CD1c-positive myeloid dendritic cell (primary cell): ENCODE measurements around the gene PLPPR3.
A peak's percentile ranks its signal among the peaks of the same experiment; 100 is the strongest.
"Not testable (repeated sequence)": the region's sequence is repeated elsewhere in the genome, so short reads cannot be mapped to it uniquely, and the experiment has no call there.

Source experiments
- DNase-seq: peaks from one replicate; pipeline ENCODE4 v3.0.0-alpha.2; 2016; ENCODE audit errors: extremely low spot score

PLPPR3 gene

GRCh38 chr19:854549-854948 lies 32.8 kb upstream of the PLPPR3 start:
- no peak for DNase-seq

- not testable (repeated sequence) for DNase-seq
Measured at GRCh38 chr19:853614-854220, 32.0 kb upstream of the PLPPR3 start.

GRCh38 chr19:853014-853585 lies 31.3 kb upstream of the PLPPR3 start:
- DNase-seq: no peak

GRCh38 chr19:852136-853013 lies 30.6 kb upstream of the PLPPR3 start, which contains the start of gene ELANE:
ELANE (plus strand) TSS chr19:852303; CDS start chr19:852329, 26 bp downstream.
- no peak for DNase-seq

GRCh38 chr19:850979-851335 lies 29.2 kb upstream of the PLPPR3 start:
- no peak for DNase-seq

- DNase-seq: peak; percentile 67
Measured at GRCh38 chr19:850221-850978, 28.6 kb upstream of the PLPPR3 start.

- not testable (repeated sequence) for DNase-seq
Measured at GRCh38 chr19:849195-849594, 27.4 kb upstream of the PLPPR3 start.

DNA sequence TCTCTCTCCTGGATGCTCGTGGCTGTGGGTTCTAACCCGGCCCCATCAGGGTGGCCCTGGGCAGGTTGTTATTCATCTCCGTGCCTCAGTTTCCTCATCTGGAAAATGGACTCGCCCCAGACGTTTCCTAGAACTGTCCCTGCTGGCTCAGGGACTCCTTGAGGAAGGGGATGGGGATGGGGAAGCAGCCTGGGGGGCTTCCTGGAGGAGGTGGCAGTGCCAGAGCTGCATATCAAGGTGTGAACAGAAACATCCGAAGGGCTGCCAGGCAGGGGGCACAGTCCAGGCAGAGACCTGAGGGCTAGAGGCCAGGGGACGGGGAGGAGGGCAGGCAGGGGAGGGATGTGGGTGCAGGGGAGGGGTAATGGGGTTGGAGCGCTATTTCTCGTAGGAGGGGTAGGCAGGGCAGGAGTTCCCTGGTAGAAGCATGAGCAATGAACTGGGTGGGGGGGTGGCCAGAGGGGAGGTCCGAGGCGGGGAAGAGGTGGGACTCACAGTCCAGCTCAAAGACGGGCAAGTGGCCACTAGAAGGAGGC lies 26.7 kb upstream of the PLPPR3 start:
- peak; percentile 37 for DNase-seq

GRCh38 chr19:845707-846521 lies 24.2 kb upstream of the PLPPR3 start:
- DNase-seq: no peak

GRCh38 chr19:844546-844971 lies 22.8 kb upstream of the PLPPR3 start:
- no peak for DNase-seq

- no peak for DNase-seq
Measured at GRCh38 chr19:843836-844545, 22.2 kb upstream of the PLPPR3 start.

GRCh38 chr19:843180-843835 lies 21.6 kb upstream of the PLPPR3 start:
- DNase-seq: peak; percentile 44

GRCh38 chr19:842802-843179 lies 21.0 kb upstream of the PLPPR3 start:
- not testable (repeated sequence) for DNase-seq

GRCh38 chr19:840519-841206 lies 18.9 kb upstream of the PLPPR3 start, which contains the start of gene PRTN3:
PRTN3 (plus strand) TSS chr19:840999; CDS start chr19:841009, 10 bp downstream.
- DNase-seq: peak; percentile 72

GRCh38 chr19:835210-835810 lies 13.6 kb upstream of the PLPPR3 start:
- DNase-seq: no peak

GRCh38 chr19:834216-834615 lies 12.5 kb upstream of the PLPPR3 start:
- DNase-seq: no peak

GRCh38 chr19:831407-832369 lies 9.9 kb upstream of the PLPPR3 start:
- no peak for DNase-seq
